WTC11 (cell line): ENCODE results near the gene GNAZ. TPM values are rescaled to one million over a fixed set of nuclear protein-coding genes. Genes with fewer than 3 reads are reported as not detected.

Source experiments
- ATAC-seq: fragments of 200-7000 bp; cut with Tn5 transposase; 2 replicates; pipeline ENCODE4 v1.10.0; 2021; ENCODE audit warnings: mild to moderate bottlenecking, moderate library complexity
- CTCF ChIA-PET: fragments of 300-600 bp; sonication (Branson Sonifier 250); formaldehyde crosslinking; loops from one replicate; lab custom pipeline; 2021; ENCODE audit warnings: antibody characterized with exemption; lab: Charles Lee
- POLR2A ChIA-PET: fragments of 350-600 bp; sonication (Branson Sonifier 250); formaldehyde crosslinking; loops from one replicate; lab custom pipeline; 2021; ENCODE audit warnings: antibody characterized with exemption; lab: Charles Lee
- DNase-seq: peaks from one replicate; pipeline ENCODE4 v3.0.0; 2021; ENCODE audit warnings: low spot score
- H3K27ac Mint-ChIP-seq: 2 replicates; pipeline ENCODE4 v1.8.0; 2021; ENCODE audit warnings: mixed read lengths
- H3K27me3 Mint-ChIP-seq: 2 replicates; pipeline ENCODE4 v1.8.0; 2021; ENCODE audit warnings: low read depth, mild to moderate bottlenecking, moderate library complexity, mixed read lengths
- H3K36me3 Mint-ChIP-seq: 2 replicates; pipeline ENCODE4 v1.8.0; 2021; ENCODE audit warnings: mixed read lengths
- H3K4me1 Mint-ChIP-seq: 2 replicates; pipeline ENCODE4 v1.8.0; 2022; ENCODE audit warnings: mixed read lengths
- H3K4me3 Mint-ChIP-seq: 2 replicates; pipeline ENCODE4 v1.8.0; 2021; ENCODE audit warnings: mild to moderate bottlenecking, moderate library complexity, mixed read lengths
- H3K9me3 Mint-ChIP-seq: 2 replicates; pipeline ENCODE4 v1.8.0; 2021; ENCODE audit warnings: mixed read lengths
- CBFB ChIP-seq: sonication (generic); formaldehyde crosslinking; IDR thresholded peaks from 2 replicates; pipeline ENCODE4 v1.8.1; 2022; ENCODE audit warnings: mild to moderate bottlenecking, low read depth, missing genetic modification reagents
- ELF4 ChIP-seq: sonication (generic); formaldehyde crosslinking; IDR thresholded peaks from 2 replicates; pipeline ENCODE4 v1.8.1; 2022; ENCODE audit warnings: low read depth, mild to moderate bottlenecking, moderate library complexity, missing genetic modification reagents
- ETV6 ChIP-seq: sonication (generic); formaldehyde crosslinking; IDR thresholded peaks from 2 replicates; pipeline ENCODE4 v1.8.1; 2022; ENCODE audit warnings: mild to moderate bottlenecking, missing genetic modification reagents
- FOXP4 ChIP-seq: sonication (generic); formaldehyde crosslinking; IDR thresholded peaks from 2 replicates; pipeline ENCODE4 v1.8.0; 2022; ENCODE audit warnings: mild to moderate bottlenecking, missing genetic modification reagents
- GRHL2 ChIP-seq: fragments of 250-450 bp; sonication (Bioruptor Pico); IDR thresholded peaks from 2 replicates; pipeline ENCODE4 v1.8.0; 2022; ENCODE audit warnings: mild to moderate bottlenecking, moderate library complexity; ENCODE audit not compliant: insufficient replicate concordance, severe bottlenecking
- GTF2I ChIP-seq: fragments of 250-450 bp; sonication (Bioruptor Pico); conservative IDR thresholded peaks from 2 replicates; pipeline ENCODE4 v1.4.0; 2021; ENCODE audit warnings: mild to moderate bottlenecking
- HMGXB4 ChIP-seq: sonication (generic); formaldehyde crosslinking; IDR thresholded peaks from 2 replicates; pipeline ENCODE4 v1.8.1; 2023; ENCODE audit warnings: mild to moderate bottlenecking, moderate library complexity, missing genetic modification reagents
- MLX ChIP-seq: sonication (generic); formaldehyde crosslinking; IDR thresholded peaks from 2 replicates; pipeline ENCODE4 v1.8.1; 2023; ENCODE audit warnings: mild to moderate bottlenecking, missing genetic modification reagents, moderate library complexity
- NFE2L1 ChIP-seq: sonication (generic); formaldehyde crosslinking; IDR thresholded peaks from 2 replicates; pipeline ENCODE4 v1.8.1; 2023; ENCODE audit warnings: missing genetic modification reagents
- NR1H2 ChIP-seq: sonication (generic); formaldehyde crosslinking; IDR thresholded peaks from 2 replicates; pipeline ENCODE4 v1.9.0; 2021; ENCODE audit warnings: mild to moderate bottlenecking, moderate library complexity, missing genetic modification reagents
- NR2C2 ChIP-seq: sonication (generic); formaldehyde crosslinking; IDR thresholded peaks from 2 replicates; pipeline ENCODE4 v1.8.0; 2022; ENCODE audit warnings: mild to moderate bottlenecking, missing genetic modification reagents
- NR3C1 ChIP-seq: sonication (generic); formaldehyde crosslinking; conservative IDR thresholded peaks from 2 replicates; pipeline ENCODE4 v1.8.1; 2023; ENCODE audit warnings: low read depth, mild to moderate bottlenecking, missing genetic modification reagents
- TP53 ChIP-seq: sonication (generic); formaldehyde crosslinking; IDR thresholded peaks from 2 replicates; pipeline ENCODE4 v1.8.1; 2023; ENCODE audit warnings: mild to moderate bottlenecking, missing genetic modification reagents
- ZBTB21 ChIP-seq: sonication (generic); formaldehyde crosslinking; IDR thresholded peaks from 2 replicates; pipeline ENCODE4 v1.8.1; 2023; ENCODE audit warnings: mild to moderate bottlenecking, missing genetic modification reagents, borderline replicate concordance
- ZBTB43 ChIP-seq: sonication (generic); formaldehyde crosslinking; IDR thresholded peaks from 2 replicates; pipeline ENCODE4 v1.8.1; 2023; ENCODE audit warnings: mild to moderate bottlenecking, missing genetic modification reagents
- ZNF121 ChIP-seq: sonication (generic); formaldehyde crosslinking; IDR thresholded peaks from 2 replicates; pipeline ENCODE4 v1.8.0; 2023; ENCODE audit warnings: missing genetic modification reagents
- ZNF138 ChIP-seq: sonication (generic); formaldehyde crosslinking; conservative IDR thresholded peaks from 2 replicates; pipeline ENCODE4 v1.8.1; 2022; ENCODE audit warnings: mild to moderate bottlenecking, moderate library complexity, missing genetic modification reagents
- ZNF232 ChIP-seq: sonication (generic); formaldehyde crosslinking; IDR thresholded peaks from 2 replicates; pipeline ENCODE4 v1.8.0; 2022; ENCODE audit warnings: mild to moderate bottlenecking, missing genetic modification reagents
- ZNF317 ChIP-seq: sonication (generic); formaldehyde crosslinking; IDR thresholded peaks from 2 replicates; pipeline ENCODE4 v1.8.1; 2023; ENCODE audit warnings: low read depth, mild to moderate bottlenecking, moderate library complexity, missing genetic modification reagents, borderline replicate concordance
- ZNF423 ChIP-seq: fragments of 250-450 bp; sonication (Bioruptor Pico); IDR thresholded peaks from 2 replicates; pipeline ENCODE4 v2.1.2; 2022; ENCODE audit warnings: mild to moderate bottlenecking, moderate library complexity
- ZNF671 ChIP-seq: fragments of 250-450 bp; sonication (Bioruptor Pico); IDR thresholded peaks from 2 replicates; pipeline ENCODE4 v1.8.0; 2021; ENCODE audit warnings: mild to moderate bottlenecking
- total RNA-seq: library from RNA; stranded (reverse); gene quantifications from 3 replicates; pipeline ENCODE4 v1.2.3, GENCODE V29; 2021

The GNAZ gene
- total RNA-seq, 1 experiment from 2014 or later: 9.9 TPM

- no peak for TF ChIP-seq NR2C2 (CRISPR knock-in tag)
- no peak for TF ChIP-seq GTF2I (CRISPR knock-in tag)
- TF ChIP-seq ZNF138 (CRISPR knock-in tag): no peak
- no peak for TF ChIP-seq CBFB (CRISPR knock-in tag)
- no peak for TF ChIP-seq ZBTB43 (CRISPR knock-in tag)
- no peak for TF ChIP-seq NR1H2 (CRISPR knock-in tag)
- no peak for TF ChIP-seq ZBTB21
- TF ChIP-seq NR3C1: no peak
- no peak for TF ChIP-seq ZNF121 (CRISPR knock-in tag)
- no peak for TF ChIP-seq ZNF671 (CRISPR knock-in tag)
- no peak for TF ChIP-seq ZNF317
- TF ChIP-seq ETV6 (CRISPR knock-in tag): no peak
- no peak for TF ChIP-seq MLX
- TF ChIP-seq FOXP4 (CRISPR knock-in tag): no peak
- TF ChIP-seq, all 79 proteins: peak for 0
These were observed 27.3 kb downstream of the GNAZ start (continued) for GRCh38 chr22:23097412-23098229.

- DNase-seq (no peak), ATAC-seq (no peak)
- H3K27ac Mint-ChIP-seq: no peak overlapping the region
- H3K4me1 Mint-ChIP-seq: no peaks in the 10 kb centered on the region
- H3K9me3 Mint-ChIP-seq: no peaks in the 10 kb centered on the region
- H3K36me3 Mint-ChIP-seq: no peaks in the 10 kb centered on the region
- no peaks in the 10 kb centered on the region for H3K27me3 Mint-ChIP-seq
- ChIA-PET CTCF (interaction anchor here (1.1 kb wide), 1 partner anchor 143 kb away, joined by 4 read pairs; no protein-coding TSS in a partner anchor), POLR2A (no interaction called here)
- H3K4me3 Mint-ChIP-seq: no peak overlapping the region
- TF ChIP-seq NR2C2 (CRISPR knock-in tag): no peak
- no peak for TF ChIP-seq GRHL2
- no peak for TF ChIP-seq ELF4
- TF ChIP-seq TP53: no peak
- no peak for TF ChIP-seq NFE2L1
- no peak for TF ChIP-seq ZNF138 (CRISPR knock-in tag)
- TF ChIP-seq HMGXB4 (CRISPR knock-in tag): no peak
- TF ChIP-seq ZNF423 (CRISPR knock-in tag): no peak
- TF ChIP-seq ZNF232: no peak
These were observed 27.9 kb downstream of the GNAZ start for GRCh38 chr22:23098230-23098705.
